Activated CD8-positive, alpha-beta memory T cell treated with anti-CD3 and anti-CD28 coated beads for 48 hours (primary cell): ENCODE data around the gene WDR33.
"Not testable (repeated sequence)": the region's sequence is repeated elsewhere in the genome, so short reads cannot be mapped to it uniquely, and the experiment has no call there.

ENCODE experiments used
- DNase-seq, 3 experiments: peaks; one replicate each; pipeline ENCODE4 v3.0.0-alpha.2; 2020; ENCODE audit warnings: low read depth in 2 of 3, low spot score in 2 of 3

The WDR33 gene

GRCh38 chr2:127810619-127811396, at the start of gene WDR33:
Gene WDR33, minus strand, starts transcription at chr2:127811171. Its CDS starts 40,190 bp downstream, at chr2:127770981.
- DNase-seq: peak; percentile 80 to 87 (median 87)

GRCh38 chr2:127860130-127860529, 49.2 kb upstream of the WDR33 start:
- no peak for DNase-seq

DNA sequence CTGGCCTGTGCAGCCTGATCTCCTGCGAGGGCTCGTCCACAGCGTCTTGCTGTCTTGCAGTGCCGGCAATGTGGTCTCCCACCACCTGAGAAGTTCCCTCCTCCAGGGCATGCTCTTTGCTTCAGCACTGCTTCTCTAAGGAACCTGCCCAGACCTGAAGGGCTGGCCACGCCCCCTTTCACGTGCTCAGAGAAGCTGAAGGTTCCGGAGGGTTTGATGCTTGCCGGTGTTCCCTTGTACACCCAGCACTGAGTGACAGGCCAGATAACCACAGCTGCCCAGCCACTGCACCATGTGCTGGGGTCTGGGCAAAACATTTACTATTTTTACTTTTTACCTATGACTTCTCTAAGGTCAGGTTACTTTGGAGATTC, 48.7 kb upstream of the WDR33 start:
- DNase-seq: no peak

DNA sequence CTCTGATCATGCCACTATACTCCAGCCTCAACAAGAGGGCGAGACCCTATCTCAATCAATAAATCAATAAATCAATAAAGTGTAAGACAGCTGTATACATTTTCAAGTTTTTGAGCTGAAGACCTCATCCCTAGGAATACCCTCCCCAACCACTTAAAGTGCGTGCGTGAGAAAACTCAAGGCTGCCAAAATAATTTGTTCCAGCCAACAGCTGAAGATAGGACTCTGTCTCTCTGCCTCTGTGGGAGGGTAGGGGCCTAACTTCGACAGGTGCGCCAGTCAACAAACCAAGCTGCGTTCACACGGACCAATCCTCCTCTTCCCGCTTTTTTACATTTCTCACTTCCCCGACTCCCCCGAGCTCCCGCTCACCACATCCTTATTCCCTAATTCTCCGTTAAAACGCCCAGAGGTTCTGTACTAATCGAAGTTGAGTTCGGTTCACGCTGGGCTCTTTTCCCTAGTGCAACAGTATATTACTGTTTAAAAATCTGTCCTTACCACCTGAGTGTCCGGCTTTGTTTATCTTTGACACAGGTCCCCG, 46.4 kb upstream of the WDR33 start:
- no peak for DNase-seq

DNA sequence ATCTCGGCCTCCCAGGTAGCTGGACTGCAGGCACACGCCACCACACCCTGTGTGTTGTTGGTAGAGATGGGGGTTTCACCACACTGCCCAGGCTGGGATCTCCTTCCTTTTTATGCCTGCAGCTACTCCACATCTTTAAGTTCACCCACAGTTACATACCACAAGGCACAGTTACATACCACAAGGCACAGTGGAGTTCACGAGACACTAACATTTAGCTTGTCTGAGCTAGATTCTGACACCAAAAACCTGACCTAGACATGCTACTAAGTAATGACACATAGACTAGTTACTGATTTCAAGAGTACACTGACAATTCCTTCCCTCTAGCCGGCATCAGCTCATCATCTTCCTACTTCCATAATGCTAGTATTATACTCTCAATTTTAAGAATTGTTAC, 42.7 kb upstream of the WDR33 start:
- DNase-seq: no peak

- no peak for DNase-seq
Observed at GRCh38 chr2:127852388-127852787, 41.4 kb upstream of the WDR33 start.

DNA sequence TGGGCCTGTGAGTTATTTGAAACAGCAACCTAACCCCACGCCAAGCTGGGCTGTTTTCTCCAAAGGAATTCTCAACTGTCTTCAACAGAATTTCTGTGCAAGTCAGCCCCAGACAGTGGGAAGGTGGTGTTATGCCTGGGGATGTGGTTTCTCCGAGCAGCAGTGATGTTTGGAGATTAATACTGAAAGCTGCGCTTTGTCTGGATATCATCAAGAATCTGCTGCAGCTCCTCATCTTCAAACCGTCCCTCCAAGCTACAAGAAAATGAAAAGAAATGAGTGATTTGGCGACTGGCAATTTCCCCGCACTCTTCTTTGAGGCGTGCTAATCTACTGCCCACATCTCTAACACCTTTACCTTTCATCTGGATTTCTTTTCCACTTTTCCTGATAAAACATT, 37.0 kb upstream of the WDR33 start:
- DNase-seq: no peak

DNA sequence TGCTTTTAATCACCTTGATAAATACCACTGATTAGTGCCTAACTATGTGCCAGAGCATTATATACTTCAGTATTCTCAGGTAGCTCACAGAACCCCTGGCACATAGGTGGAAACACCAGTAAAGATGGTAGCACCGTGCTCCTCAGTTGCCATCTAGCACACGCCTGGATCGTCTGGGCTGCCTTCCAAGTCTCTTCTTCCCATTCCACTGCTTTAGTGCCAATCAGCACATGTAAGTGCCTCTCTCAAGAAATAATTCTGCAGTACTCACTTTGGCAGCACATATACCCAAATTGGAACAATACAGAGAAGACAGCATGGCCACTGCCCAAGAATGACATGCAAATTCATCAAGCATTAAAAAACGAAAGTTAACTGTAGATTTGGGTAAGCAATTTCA, 34.0 kb upstream of the WDR33 start:
- no peak for DNase-seq

- DNase-seq: no peak
Observed at GRCh38 chr2:127843677-127844076, 32.7 kb upstream of the WDR33 start.

DNA sequence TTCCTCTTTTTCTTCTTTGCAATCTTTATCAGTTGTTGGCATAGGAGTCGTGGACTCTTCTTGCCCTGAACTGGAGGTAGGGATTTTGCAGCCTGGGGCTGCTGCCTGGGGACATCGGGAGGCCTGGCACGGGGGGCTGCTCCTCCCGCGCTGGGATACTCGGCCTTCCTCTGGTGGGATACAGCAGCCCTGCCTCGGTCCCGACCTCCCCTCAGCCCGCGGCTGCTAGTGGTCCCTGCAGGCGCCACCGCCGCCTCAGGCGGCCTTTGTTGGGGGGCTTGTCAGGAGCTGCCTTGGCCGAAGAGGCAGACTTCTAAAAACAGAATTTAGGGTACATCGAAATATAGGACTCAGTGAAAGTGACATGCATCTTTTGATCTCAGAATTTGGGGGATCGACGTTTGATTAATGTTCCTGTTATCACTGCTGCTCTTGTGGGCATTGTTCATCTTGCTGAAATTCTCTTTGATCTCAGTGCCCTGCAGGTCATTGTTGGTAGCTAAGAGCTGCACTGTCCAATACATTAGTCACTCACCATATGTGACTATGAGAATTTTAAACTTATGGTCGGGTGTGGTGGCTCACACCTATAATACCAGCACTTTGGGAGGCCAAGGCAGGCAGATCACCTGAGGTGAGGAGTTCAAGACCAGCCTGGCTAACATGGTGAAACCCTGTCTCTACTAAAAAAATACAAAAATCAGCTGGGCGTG, 30.7 kb upstream of the WDR33 start:
- no peak for DNase-seq

GRCh38 chr2:127840893-127841292, 29.9 kb upstream of the WDR33 start:
- no peak for DNase-seq

DNA sequence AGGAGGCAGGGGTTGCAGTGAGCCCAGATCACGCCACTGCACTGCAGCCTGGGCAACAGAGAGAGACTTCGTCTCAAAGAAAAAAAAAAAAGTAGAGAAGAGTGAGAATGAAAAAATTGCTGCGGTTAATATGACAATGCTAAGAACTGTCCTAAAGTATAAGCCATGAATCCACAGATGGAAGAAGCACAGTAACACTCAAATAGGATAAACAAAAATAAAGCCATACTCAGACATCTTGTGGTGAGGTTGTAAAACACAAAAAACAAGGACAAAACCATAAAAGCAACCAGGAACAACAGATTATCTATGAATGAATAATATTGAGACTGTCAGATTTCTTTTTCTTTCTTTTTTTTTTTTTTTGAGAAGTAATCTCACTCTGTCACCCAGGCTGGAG, 24.0 kb upstream of the WDR33 start:
- no peak for DNase-seq

GRCh38 chr2:127829845-127830246, 18.9 kb upstream of the WDR33 start:
- peak in 2 of 3 experiments; percentile 26 to 34 for DNase-seq

GRCh38 chr2:127826708-127827107, 15.7 kb upstream of the WDR33 start:
- not testable (repeated sequence) for DNase-seq

GRCh38 chr2:127826047-127826446, 15.1 kb upstream of the WDR33 start:
- DNase-seq: no peak

DNA sequence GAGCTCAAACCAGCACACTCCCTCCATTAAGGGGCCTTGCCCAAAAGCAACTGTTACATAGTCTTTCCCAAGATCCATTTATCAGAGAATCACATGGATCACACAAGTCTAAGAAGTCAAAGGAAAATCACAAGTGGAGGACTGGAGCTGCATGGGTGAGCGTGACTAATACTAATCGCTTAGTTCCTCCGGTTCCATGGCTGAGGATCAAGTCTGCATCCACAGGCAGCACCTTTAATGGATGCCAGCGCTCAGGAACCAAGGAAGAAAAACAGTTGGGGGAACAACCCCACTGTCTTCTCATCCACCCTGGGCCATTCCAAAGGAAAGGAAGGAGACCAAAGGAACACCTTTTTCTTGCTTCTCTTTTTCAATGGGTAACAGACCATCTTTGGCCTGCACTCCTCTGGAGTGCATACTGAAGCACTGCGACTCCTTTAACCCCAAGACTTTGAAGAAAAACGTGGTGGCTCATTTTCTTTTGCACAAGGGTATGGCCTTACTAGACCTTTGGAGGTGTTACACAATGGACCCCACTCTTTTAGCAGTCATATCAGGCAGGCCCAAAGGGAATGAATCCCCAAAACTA, 9.2 kb upstream of the WDR33 start:
- no peak for DNase-seq

DNA sequence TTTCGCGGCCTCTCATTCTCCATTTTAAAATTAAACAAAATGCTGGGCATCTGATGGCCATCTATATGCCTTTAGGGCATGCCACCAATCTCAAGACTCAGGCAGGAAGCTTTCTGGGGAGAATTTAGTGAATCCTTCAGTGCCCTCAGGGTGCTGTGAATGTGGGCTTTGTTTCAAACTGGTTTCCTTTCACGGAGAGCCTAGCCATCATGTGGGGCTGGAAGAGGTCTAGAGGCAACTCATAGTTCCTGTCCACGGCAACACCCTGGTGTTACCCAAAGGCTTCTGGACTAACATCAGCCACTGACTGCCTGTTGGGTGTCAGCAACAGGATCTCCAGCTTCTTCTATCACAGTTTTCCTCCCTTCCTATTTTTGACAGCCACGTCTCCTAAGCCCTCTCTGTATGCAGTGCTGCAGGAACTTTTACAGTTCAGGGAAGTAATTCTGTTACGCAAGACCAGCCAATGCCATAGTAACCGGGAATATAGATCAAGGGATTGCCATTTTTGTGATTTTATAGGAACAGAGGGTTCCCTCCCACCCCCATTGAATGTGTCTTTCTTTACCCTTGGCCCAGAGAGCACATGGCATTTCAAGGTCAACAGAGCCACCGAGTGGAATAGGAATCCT, 7.9 kb upstream of the WDR33 start:
- DNase-seq: no peak

- DNase-seq: no peak
Observed at GRCh38 chr2:127818241-127818640, 7.3 kb upstream of the WDR33 start.

DNA sequence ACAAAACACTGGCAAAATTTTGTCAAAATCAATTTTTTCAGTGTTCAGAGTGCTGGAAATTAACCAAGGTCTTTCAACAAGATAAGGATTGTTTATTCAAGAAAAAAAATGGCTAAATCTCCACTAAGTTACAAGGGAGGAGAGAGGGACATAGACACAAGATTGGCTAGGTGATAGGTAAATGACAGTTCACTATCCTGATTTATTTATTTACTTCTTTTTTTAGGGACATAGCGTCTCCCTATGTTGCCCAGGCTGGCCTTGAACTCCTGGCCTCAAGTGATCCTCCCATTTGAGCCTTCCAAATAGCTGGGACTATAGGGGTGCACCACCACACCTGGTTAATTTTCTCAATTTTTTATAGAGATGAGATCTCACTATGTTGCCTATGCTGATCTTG, 3.7 kb upstream of the WDR33 start:
- no peak for DNase-seq

DNA sequence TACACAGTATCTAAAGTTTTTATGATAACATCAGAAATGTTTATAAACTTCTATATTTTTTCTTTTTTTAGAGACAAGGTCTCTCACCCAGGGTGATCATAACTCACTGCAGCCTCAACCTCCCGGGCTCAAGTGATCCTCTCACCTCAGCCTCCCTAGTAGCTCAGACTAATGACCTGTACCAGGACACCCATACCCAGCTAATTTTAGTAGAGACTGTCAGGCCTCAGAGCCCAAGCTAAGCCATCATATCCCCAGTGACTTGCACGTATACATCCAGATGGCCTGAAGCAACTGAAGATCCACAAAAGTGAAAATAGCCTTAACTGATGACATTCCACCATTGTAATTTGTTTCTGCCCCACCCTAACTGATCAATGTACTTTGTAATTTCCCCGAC, 1.5 kb upstream of the WDR33 start:
- DNase-seq: not testable (repeated sequence)
